Muscle of arm (tissue), 12 donors: Measurements from ENCODE around the gene C2orf74. TPM values are rescaled to one million over a fixed set of nuclear protein-coding genes. Genes with fewer than 3 reads are reported as not detected.
"Not testable (repeated sequence)": the region's sequence is repeated elsewhere in the genome, so short reads cannot be mapped to it uniquely, and the experiment has no call there.

Experiments
- DNase-seq: peaks from one replicate; pipeline ENCODE4 v3.0.0-alpha.2; 2013
- polyA plus RNA-seq, 12 donors: library from polyadenylated mRNA; unstranded; fragments of 120-200 nt; gene quantifications; one replicate each; pipeline ENCODE4 v1.2.1, GENCODE V29; 2013; ENCODE audit not compliant: insufficient read length in 12 of 12

Gene C2orf74
- polyA plus RNA-seq, 12 donors = 16.1 to 43.5 (median 24.2) TPM; not detected in 1

GRCh38 chr2:61165946-61166345 is 4.0 kb downstream of the C2orf74 start:
- DNase-seq = no peak

- no peak for DNase-seq
Measured at GRCh38 chr2:61167579-61167978, 5.6 kb downstream of the C2orf74 start.

- no peak for DNase-seq
Measured at GRCh38 chr2:61172671-61173070, 10.7 kb downstream of the C2orf74 start.

GRCh38 chr2:61173116-61173515 is 11.1 kb downstream of the C2orf74 start:
- no peak for DNase-seq

DNA sequence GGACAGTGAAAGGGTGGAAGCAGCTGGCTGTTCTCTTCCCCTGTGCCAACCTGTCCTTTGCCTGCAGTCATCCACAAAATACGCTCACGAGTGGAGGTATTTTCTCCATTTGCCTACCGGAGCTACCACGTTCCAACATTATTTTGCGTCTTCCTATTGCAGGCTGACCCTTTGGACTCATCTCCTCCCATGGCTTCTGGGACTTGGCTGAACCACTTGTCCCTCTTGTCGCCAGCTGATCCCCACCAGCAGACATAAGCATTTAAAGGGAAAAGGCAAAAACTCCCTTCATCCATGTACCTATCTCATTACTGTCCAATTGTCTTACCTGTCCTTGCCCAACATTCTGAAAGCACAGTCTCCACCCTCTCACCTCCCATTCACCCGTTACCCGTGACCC is 13.0 kb downstream of the C2orf74 start:
- DNase-seq = no peak

- DNase-seq = peak; percentile 90
Measured at GRCh38 chr2:61176755-61177726, 15.1 kb downstream of the C2orf74 start.

DNA sequence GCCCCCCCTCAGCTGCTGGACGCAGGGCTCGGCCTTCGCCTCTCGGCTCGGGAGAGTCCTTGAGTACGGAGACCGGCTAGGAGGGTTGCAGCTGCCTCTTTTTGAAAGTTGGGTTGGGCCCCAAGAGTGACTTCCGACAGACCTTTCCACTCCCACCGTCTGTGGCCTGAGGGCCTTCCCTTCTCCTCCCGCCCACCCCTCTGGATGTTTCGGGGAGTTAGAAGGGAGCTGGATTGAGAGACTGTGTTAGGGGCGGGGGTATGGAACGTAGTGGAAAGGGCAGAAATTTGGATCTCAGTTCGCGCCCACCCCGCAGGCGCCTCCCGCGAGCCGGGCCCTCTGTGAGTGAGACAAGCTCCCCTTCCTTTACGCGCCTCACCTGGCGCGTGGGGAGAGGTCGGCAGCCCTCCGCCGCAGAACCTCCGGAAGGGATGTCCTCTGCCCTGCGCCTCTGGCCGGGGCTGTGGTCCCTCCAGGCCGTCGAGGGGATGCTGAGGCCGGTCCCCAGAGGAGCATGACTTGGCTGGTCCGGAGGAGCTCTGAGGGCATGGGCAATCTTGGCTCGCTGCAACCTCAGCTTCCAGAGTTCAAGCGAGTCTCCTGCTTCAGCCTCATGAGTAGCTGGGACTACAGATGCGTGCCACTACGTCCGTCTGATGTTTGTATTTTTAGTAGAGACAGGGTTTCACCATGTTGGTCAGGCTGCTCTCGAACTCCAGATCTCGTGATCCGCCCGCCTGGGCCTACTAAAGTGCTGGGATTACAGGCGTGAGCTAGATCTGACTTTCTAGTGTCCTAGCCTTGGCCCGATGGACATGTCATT is 15.9 kb downstream of the C2orf74 start:
- no peak for DNase-seq

GRCh38 chr2:61178603-61179545 is 16.9 kb downstream of the C2orf74 start:
- no peak for DNase-seq

GRCh38 chr2:61179701-61180639 is 18.0 kb downstream of the C2orf74 start:
- DNase-seq = peak; percentile 50

GRCh38 chr2:61180686-61181085 is 18.7 kb downstream of the C2orf74 start:
- DNase-seq = no peak

- no peak for DNase-seq
Measured at GRCh38 chr2:61181382-61182058, 19.5 kb downstream of the C2orf74 start.

- DNase-seq = no peak
Measured at GRCh38 chr2:61182059-61182383, 20.0 kb downstream of the C2orf74 start.

- no peak for DNase-seq
Measured at GRCh38 chr2:61183795-61184194, 21.8 kb downstream of the C2orf74 start.

DNA sequence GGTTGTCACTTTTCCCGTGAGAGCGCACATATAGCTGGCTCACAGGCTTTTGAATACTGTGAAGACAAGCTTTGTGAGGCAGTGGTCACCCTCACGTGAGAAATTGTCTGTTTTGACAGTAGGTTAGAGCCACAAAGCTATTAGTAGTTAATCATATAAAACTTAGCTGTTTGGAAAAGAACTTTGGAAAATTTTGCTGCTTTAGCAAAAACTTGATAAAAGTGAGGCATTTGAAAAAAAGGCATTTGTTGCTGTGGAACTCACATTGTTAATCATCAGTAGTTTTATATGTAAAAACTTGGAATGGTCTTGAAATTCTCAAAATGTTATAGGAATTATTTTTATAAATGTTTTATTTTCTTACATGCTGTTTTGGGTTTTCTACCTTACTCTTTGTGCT is 22.3 kb downstream of the C2orf74 start:
- DNase-seq = no peak

DNA sequence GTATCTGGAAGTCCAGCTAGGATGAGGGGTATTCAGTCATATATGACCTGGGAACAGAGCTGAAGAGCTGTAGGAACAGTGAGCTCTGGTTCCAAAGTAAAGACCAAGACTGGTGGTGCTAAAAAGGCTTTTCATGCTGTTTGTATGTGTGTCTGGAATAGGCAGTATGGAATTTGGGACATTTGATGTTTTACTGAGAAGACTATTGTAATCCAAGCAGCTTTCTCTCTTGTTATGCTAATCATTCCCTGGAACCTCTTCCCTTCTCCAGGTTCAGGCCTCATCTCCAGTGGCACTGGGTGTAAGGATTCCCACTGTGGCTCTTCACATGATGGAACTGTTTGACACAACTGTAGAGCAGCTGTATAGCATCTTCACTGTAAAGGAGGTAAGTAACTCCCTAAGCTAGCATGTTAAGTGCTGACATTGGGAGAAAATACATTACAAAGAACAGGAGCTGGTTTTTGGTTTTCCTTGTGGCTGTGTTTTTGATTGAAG is 23.3 kb downstream of the C2orf74 start:
- no peak for DNase-seq

DNA sequence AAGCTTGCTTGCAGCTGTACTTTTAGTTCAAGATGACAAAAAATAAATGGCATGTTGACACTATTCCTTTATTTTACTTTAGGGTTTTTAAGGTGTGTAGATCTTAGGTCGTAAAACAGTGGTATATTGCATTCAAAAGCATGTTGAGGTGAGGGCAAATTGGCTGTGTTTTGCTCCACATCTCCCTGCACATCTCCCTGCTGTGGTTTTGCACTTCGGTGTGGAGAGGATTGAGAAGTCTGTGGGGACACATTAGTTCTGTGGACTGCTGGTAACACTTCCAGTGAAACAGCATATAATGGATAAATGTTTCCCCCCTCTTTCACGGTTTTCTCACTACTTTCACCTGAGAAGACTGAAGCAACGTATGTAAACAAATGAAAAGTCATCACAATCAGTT is 25.1 kb downstream of the C2orf74 start:
- DNase-seq = no peak

- DNase-seq = no peak
Measured at GRCh38 chr2:61193670-61194561, 31.9 kb downstream of the C2orf74 start.

DNA sequence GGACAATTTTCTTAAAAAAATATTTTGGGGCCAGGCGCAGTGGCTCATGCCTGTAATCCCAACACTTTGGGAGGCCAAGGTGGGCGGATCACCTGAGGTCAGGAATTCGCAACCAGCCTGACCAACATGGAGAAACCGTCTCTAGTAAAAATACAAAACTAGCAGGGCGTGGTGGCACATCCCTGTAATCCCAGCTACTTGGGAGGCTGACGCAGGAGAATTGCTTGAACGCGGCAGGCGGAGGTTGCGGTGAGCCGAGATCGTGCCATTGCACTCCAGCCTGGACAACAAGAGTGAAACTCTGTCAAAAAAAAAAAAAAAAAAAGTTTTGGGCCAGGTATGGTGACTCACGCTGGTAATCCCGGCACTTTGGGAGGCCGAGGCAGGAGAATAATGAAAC is 32.7 kb downstream of the C2orf74 start:
- DNase-seq = not testable (repeated sequence)

DNA sequence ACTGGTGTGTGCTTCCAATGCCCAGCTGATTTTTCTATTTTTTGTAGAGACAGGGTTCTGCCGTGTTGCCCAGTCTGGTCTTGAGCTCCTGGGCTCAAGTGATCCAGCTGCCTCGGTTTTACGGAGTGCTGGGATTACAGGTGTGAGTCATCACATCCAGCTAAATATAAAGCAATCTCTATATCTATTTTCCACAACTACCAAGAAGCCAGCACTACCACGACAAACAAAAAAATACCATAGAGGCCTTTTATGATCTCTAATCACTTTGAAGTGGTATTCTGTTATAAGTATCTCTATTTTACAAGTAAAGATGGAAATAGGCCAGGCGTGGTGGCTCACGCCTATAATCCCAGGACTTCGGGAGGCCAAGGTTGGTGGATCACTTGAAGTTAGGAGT is 34.7 kb downstream of the C2orf74 start:
- DNase-seq = no peak
